NCI-H524 (cell line): ENCODE data around the gene IRF4.

ENCODE experiments used
- DNase-seq, 2 experiments: peaks; one replicate each; lab custom pipeline; 2025; lab: John Stamatoyannopoulos, UW

The IRF4 gene

GRCh38 chr6:398558-399078 is 7.1 kb downstream of the IRF4 start:
- no peak for DNase-seq

GRCh38 chr6:399785-400534 is 8.4 kb downstream of the IRF4 start:
- no peak for DNase-seq

GRCh38 chr6:400815-401214 is 9.3 kb downstream of the IRF4 start:
- no peak for DNase-seq

GRCh38 chr6:401239-401993 is 9.9 kb downstream of the IRF4 start:
- no peak for DNase-seq

- no peak for DNase-seq
These were observed 10.6 kb downstream of the IRF4 start for GRCh38 chr6:401994-402640.

- no peak for DNase-seq
These were observed 11.5 kb downstream of the IRF4 start for GRCh38 chr6:402901-403658.

- DNase-seq: no peak
These were observed 12.4 kb downstream of the IRF4 start for GRCh38 chr6:403659-404655.

- DNase-seq: no peak
These were observed 13.3 kb downstream of the IRF4 start for GRCh38 chr6:404685-405423.

- DNase-seq: no peak
These were observed 16.6 kb downstream of the IRF4 start for GRCh38 chr6:408148-408547.

GRCh38 chr6:408599-409102 is 17.1 kb downstream of the IRF4 start:
- DNase-seq: no peak

GRCh38 chr6:409370-409972 is 17.9 kb downstream of the IRF4 start:
- no peak for DNase-seq

GRCh38 chr6:410555-411395 is 19.2 kb downstream of the IRF4 start:
- no peak for DNase-seq

- peak in 1 of 2 experiments; percentile 50 for DNase-seq
These were observed 20.0 kb downstream of the IRF4 start for GRCh38 chr6:411402-412145.

- DNase-seq: no peak
These were observed 20.8 kb downstream of the IRF4 start for GRCh38 chr6:412146-412886.

GRCh38 chr6:414447-414846 is 22.9 kb downstream of the IRF4 start:
- DNase-seq: no peak

- DNase-seq: no peak
These were observed 23.5 kb downstream of the IRF4 start for GRCh38 chr6:415087-415486.

GRCh38 chr6:421211-421610 is 29.7 kb downstream of the IRF4 start:
- no peak for DNase-seq
